ENCODE data around the gene THADA.
"Not testable (repeated sequence)": the region's sequence is repeated elsewhere in the genome, so short reads cannot be mapped to it uniquely, and the experiment has no call there.

Gene THADA

DNA sequence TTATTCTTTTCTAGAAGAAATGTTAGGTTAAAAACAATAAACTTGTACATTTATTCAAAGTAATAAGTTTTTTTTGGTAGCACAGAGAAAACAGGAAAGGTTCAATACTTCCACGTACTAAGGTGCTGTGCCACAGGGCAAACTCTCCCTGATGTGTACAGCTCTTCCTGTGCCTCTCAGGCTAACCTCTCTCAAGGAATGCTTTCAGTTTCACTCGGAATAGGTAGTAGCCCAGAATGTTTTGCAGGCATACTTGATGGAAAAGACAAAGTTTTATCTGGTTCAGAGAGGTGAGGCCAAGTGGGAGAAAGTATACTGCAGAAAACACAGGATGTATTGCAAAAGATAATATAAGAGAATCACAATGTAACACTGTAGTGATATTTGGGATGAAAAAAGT, 198.4 kb downstream of the THADA start:
- TF ChIP-seq, protein P1, sequence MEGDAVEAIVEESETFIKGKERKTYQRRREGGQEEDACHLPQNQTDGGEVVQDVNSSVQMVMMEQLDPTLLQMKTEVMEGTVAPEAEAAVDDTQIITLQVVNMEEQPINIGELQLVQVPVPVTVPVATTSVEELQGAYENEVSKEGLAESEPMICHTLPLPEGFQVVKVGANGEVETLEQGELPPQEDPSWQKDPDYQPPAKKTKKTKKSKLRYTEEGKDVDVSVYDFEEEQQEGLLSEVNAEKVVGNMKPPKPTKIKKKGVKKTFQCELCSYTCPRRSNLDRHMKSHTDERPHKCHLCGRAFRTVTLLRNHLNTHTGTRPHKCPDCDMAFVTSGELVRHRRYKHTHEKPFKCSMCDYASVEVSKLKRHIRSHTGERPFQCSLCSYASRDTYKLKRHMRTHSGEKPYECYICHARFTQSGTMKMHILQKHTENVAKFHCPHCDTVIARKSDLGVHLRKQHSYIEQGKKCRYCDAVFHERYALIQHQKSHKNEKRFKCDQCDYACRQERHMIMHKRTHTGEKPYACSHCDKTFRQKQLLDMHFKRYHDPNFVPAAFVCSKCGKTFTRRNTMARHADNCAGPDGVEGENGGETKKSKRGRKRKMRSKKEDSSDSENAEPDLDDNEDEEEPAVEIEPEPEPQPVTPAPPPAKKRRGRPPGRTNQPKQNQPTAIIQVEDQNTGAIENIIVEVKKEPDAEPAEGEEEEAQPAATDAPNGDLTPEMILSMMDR (IDR thresholded peaks at IDR 0.05; ENCODE audit: insufficient read depth, low read length) = no peak
- TF ChIP-seq, protein P2, sequence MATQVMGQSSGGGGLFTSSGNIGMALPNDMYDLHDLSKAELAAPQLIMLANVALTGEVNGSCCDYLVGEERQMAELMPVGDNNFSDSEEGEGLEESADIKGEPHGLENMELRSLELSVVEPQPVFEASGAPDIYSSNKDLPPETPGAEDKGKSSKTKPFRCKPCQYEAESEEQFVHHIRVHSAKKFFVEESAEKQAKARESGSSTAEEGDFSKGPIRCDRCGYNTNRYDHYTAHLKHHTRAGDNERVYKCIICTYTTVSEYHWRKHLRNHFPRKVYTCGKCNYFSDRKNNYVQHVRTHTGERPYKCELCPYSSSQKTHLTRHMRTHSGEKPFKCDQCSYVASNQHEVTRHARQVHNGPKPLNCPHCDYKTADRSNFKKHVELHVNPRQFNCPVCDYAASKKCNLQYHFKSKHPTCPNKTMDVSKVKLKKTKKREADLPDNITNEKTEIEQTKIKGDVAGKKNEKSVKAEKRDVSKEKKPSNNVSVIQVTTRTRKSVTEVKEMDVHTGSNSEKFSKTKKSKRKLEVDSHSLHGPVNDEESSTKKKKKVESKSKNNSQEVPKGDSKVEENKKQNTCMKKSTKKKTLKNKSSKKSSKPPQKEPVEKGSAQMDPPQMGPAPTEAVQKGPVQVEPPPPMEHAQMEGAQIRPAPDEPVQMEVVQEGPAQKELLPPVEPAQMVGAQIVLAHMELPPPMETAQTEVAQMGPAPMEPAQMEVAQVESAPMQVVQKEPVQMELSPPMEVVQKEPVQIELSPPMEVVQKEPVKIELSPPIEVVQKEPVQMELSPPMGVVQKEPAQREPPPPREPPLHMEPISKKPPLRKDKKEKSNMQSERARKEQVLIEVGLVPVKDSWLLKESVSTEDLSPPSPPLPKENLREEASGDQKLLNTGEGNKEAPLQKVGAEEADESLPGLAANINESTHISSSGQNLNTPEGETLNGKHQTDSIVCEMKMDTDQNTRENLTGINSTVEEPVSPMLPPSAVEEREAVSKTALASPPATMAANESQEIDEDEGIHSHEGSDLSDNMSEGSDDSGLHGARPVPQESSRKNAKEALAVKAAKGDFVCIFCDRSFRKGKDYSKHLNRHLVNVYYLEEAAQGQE (IDR thresholded peaks at IDR 0.05; ENCODE audit: insufficient replicate concordance, low read depth) = no peak
- TF ChIP-seq POLR2AphosphoS5 (IDR thresholded peaks at IDR 0.05; ENCODE audit: low read depth) = no peak
- no peak for TF ChIP-seq GABPA (IDR thresholded peaks at IDR 0.05; ENCODE audit: low read depth)
- no peak for TF ChIP-seq SPI1 (IDR thresholded peaks at IDR 0.05; ENCODE audit: borderline replicate concordance, low read depth)
- DNase-seq (ENCODE audit: low read depth in 1 of 2, low spot score in 1 of 2) = no peak
- Histone ChIP-seq H3K4me3 (replicated peaks; ENCODE audit: insufficient read depth, low read length) (no peak overlapping the region), H3K27ac (replicated peaks) (no peak overlapping the region), H3K27me3 (ENCODE audit: insufficient read depth, poor library complexity, severe bottlenecking) (no peaks in the 10 kb centered on the region)

DNA sequence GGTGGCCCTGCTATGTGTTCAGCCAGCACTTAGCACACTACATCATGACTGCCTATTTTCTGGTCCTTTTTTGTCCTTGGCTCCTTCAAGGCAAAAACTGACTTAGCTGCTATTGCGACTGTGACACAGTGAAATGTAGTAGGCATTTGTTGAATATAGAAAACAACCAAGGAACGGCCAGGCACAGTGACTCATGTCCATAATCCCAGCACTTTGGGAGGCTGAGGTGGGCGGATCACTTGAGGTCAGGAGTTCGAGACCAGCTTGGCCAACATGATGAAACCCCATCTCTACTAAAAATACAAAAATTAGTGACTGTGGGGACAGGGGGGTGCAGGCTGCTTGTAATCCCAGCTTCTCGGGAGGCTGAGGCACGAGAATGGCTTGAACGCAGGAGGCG, 199.5 kb downstream of the THADA start:
- not testable (repeated sequence) for H3K27ac ChIP-seq (replicated peaks); H3K27me3 ChIP-seq (ENCODE audit: insufficient read depth, poor library complexity, severe bottlenecking); H3K4me3 ChIP-seq (replicated peaks; ENCODE audit: insufficient read depth, low read length); DNase-seq (ENCODE audit: low read depth in 1 of 2, low spot score in 1 of 2)

DNA sequence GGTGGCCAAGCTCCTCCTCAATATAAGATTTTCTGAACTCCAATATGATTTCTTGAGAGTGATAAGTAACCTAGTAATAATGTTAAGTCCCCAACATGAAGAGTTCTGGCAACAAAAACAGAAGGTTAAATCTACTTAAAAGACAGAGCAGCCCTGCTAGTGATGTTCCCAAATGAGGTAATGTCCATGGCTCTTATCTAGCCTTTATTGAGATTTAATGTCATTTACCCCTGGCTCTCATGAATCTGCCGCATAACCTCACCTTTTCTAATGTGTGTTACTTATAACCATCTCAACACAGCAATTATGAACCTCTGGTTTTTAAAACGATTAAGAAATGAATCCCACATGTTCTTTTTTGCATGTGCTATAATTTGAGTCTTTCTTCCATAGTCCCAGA, 201.9 kb downstream of the THADA start:
- TF ChIP-seq GABPA (IDR thresholded peaks at IDR 0.05; ENCODE audit: low read depth) (no peak), SPI1 (IDR thresholded peaks at IDR 0.05; ENCODE audit: borderline replicate concordance, low read depth) (no peak), POLR2AphosphoS5 (IDR thresholded peaks at IDR 0.05; ENCODE audit: low read depth) (no peak)
- TF ChIP-seq, protein P2 (IDR thresholded peaks at IDR 0.05; ENCODE audit: insufficient replicate concordance, low read depth) = no peak
- TF ChIP-seq, protein P1 (IDR thresholded peaks at IDR 0.05; ENCODE audit: insufficient read depth, low read length) = no peak
- H3K4me3 ChIP-seq (replicated peaks; ENCODE audit: insufficient read depth, low read length) = no peak overlapping the region
- DNase-seq (ENCODE audit: low read depth in 1 of 2, low spot score in 1 of 2) = no peak

DNA sequence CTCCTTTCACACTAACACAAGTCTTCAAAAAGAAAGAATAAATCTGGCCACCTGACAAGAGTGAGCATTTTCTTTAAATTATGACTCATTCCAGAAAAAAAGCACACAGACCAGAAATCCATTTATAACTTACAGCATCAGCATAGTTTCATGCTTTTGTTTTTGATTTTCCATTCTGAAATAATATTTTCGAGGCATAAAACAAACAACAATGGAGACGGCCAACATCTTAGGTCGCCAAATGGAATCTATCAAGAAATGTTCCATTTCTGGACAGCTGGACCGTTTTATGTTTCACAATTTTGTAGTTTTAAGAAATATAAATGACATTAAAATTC, 204.0 kb downstream of the THADA start:
- no peak for DNase-seq (ENCODE audit: low read depth in 1 of 2, low spot score in 1 of 2)
- Histone ChIP-seq H3K27me3 (ENCODE audit: insufficient read depth, poor library complexity, severe bottlenecking) (no peaks in the 10 kb centered on the region), H3K4me3 (replicated peaks; ENCODE audit: insufficient read depth, low read length) (no peak overlapping the region), H3K27ac (replicated peaks) (no peak overlapping the region)
- no peak for TF ChIP-seq POLR2AphosphoS5 (IDR thresholded peaks at IDR 0.05; ENCODE audit: low read depth)
- TF ChIP-seq, protein P1 (IDR thresholded peaks at IDR 0.05; ENCODE audit: insufficient read depth, low read length) = no peak
- no peak for TF ChIP-seq GABPA (IDR thresholded peaks at IDR 0.05; ENCODE audit: low read depth)
- TF ChIP-seq, protein P2 (IDR thresholded peaks at IDR 0.05; ENCODE audit: insufficient replicate concordance, low read depth) = no peak
- TF ChIP-seq SPI1 (IDR thresholded peaks at IDR 0.05; ENCODE audit: borderline replicate concordance, low read depth) = no peak

More for the DNA sequence above, 201.9 kb downstream of the THADA start:
- no peak overlapping the region for H3K27ac ChIP-seq (replicated peaks)
- no peaks in the 10 kb centered on the region for H3K27me3 ChIP-seq (ENCODE audit: insufficient read depth, poor library complexity, severe bottlenecking)

All from HL-60 (cell line).